Ovary (tissue), 3 donors: ENCODE results near the gene DLG5.

Experiments used
- CTCF ChIP-seq, 3 donors: fragments of 450-650 bp in 2 of 3; fragments of 200-600 bp in 1 of 3; IDR thresholded peaks; one replicate each; pipeline versions ENCODE4 v1.5.1 to v1.8.0; 2016 to 2022; ENCODE audit warnings: antibody characterized with exemption in 3 of 3, mild to moderate bottlenecking in 1 of 3
- POLR2A ChIP-seq: fragments of 450-650 bp; IDR thresholded peaks from one replicate; pipeline ENCODE4 v1.6.1; 2017; ENCODE audit warnings: antibody characterized with exemption, mild to moderate bottlenecking, moderate library complexity
- donor health status: DM: no; HTN: no; CAD: no.

GRCh38 chr10:77744245-77744644 is 182.3 kb downstream of the DLG5 start:
- TF ChIP-seq CTCF (IDR thresholded peaks at IDR 0.05) (no peak), POLR2A (no peak)
